NCI-H774 (cell line): Measurements from ENCODE around the gene LRCH1.

ENCODE experiments used
- DNase-seq: peaks from one replicate; lab custom pipeline; 2025; lab: John Stamatoyannopoulos, UW

Gene LRCH1

GRCh38 chr13:46593398-46593797 is 40.4 kb downstream of the LRCH1 start:
- no peak for DNase-seq

- DNase-seq: no peak
These were observed 41.6 kb downstream of the LRCH1 start for GRCh38 chr13:46594374-46595078.

GRCh38 chr13:46595136-46595884 is 42.3 kb downstream of the LRCH1 start:
- DNase-seq: no peak

GRCh38 chr13:46595885-46596275 is 42.9 kb downstream of the LRCH1 start:
- no peak for DNase-seq

- DNase-seq: no peak
These were observed 43.5 kb downstream of the LRCH1 start for GRCh38 chr13:46596466-46596865.

- no peak for DNase-seq
These were observed 45.3 kb downstream of the LRCH1 start for GRCh38 chr13:46598140-46598819.

GRCh38 chr13:46598820-46599180 is 45.8 kb downstream of the LRCH1 start:
- DNase-seq: no peak

- no peak for DNase-seq
These were observed 48.0 kb downstream of the LRCH1 start for GRCh38 chr13:46600943-46601311.

GRCh38 chr13:46602531-46602930 is 49.6 kb downstream of the LRCH1 start:
- DNase-seq: no peak

- DNase-seq: no peak
These were observed 50.2 kb downstream of the LRCH1 start for GRCh38 chr13:46603165-46603603.

GRCh38 chr13:46604226-46604990 is 51.4 kb downstream of the LRCH1 start:
- DNase-seq: no peak

GRCh38 chr13:46605076-46605824 is 52.3 kb downstream of the LRCH1 start:
- no peak for DNase-seq

- no peak for DNase-seq
These were observed 53.0 kb downstream of the LRCH1 start for GRCh38 chr13:46605825-46606554.

GRCh38 chr13:46606970-46607369 is 54.0 kb downstream of the LRCH1 start:
- DNase-seq: no peak

GRCh38 chr13:46607768-46608564 is 55.0 kb downstream of the LRCH1 start:
- no peak for DNase-seq

GRCh38 chr13:46609052-46609451 is 56.1 kb downstream of the LRCH1 start:
- DNase-seq: no peak

- DNase-seq: no peak
These were observed 56.8 kb downstream of the LRCH1 start for GRCh38 chr13:46609726-46610125.

- no peak for DNase-seq
These were observed 59.3 kb downstream of the LRCH1 start for GRCh38 chr13:46612267-46612666.

GRCh38 chr13:46613409-46614049 is 60.6 kb downstream of the LRCH1 start:
- DNase-seq: no peak

GRCh38 chr13:46614582-46614981 is 61.6 kb downstream of the LRCH1 start:
- DNase-seq: no peak
